Heart right ventricle (tissue), 16 donors: ENCODE data around the gene PKIB. TPM values are rescaled to one million over a fixed set of nuclear protein-coding genes. Genes with fewer than 3 reads are reported as not detected.

Experiments
- ATAC-seq, 8 donors: fragments of 200-7000 bp; cut with Tn5 transposase; one replicate each; pipeline ENCODE4 v1.9.1; 2020; ENCODE audit warnings: mild to moderate bottlenecking in 8 of 8, moderate library complexity in 8 of 8, moderate number of reproducible peaks in 1 of 8
- DNase-seq, 2 donors: peaks; one replicate each; pipeline ENCODE4 v3.0.0-alpha.2; 2020
- H3K27ac ChIP-seq, 10 donors: fragments of 200-600 bp; sonication (generic) in 2 of 10; one replicate each; pipeline versions ENCODE4 v1.5.0 to v1.8.0; 2020 to 2022; ENCODE audit warnings: mild to moderate bottlenecking in 3 of 10
- H3K27me3 ChIP-seq, 7 donors: fragments of 200-600 bp; one replicate each; pipeline ENCODE4 v1.8.0; 2021 to 2022; ENCODE audit warnings: mild to moderate bottlenecking in 2 of 7
- H3K36me3 ChIP-seq, 9 donors: fragments of 200-600 bp; sonication (generic) in 1 of 9; one replicate each; pipeline versions ENCODE4 v1.5.0 to v1.8.0; 2020 to 2022; ENCODE audit warnings: mild to moderate bottlenecking in 2 of 9
- H3K4me1 ChIP-seq, 9 donors: fragments of 200-600 bp; sonication (generic) in 1 of 9; one replicate each; pipeline versions ENCODE4 v1.5.0 to v1.8.0; 2020 to 2022; ENCODE audit warnings: mild to moderate bottlenecking in 4 of 9
- H3K4me3 ChIP-seq, 10 donors: fragments of 200-600 bp; sonication (generic) in 2 of 10; one replicate each; pipeline versions ENCODE4 v1.5.0 to v1.8.0; 2020 to 2022; ENCODE audit warnings: mild to moderate bottlenecking in 7 of 10, moderate library complexity in 2 of 10
- H3K9me3 ChIP-seq, 11 donors: fragments of 200-600 bp in 10 of 11; sonication (generic) in 2 of 11; one replicate each; pipeline versions ENCODE4 v1.5.0 to v1.8.0; 2013 to 2022; ENCODE audit warnings: mild to moderate bottlenecking in 2 of 11, control low read depth in 1 of 11, moderate library complexity in 1 of 11
- WGBS, 2 donors: extraction: QIAGEN DNeasy Blood & Tissue Kit; methylation state at CpG; one replicate each; pipeline ENCODE4 v1.1.7; 2013; ENCODE audit warnings: inconsistent platforms in 1 of 2; 5-methylcytosine and 5-hydroxymethylcytosine counted together
- intact Hi-C, 10 donors: fragments of 100-400 bp; cut with DNase I; formaldehyde crosslinking; loops; one replicate each; pipeline versions ENCODE4 v1.11.1 to v1.14.2; 2022
- polyA plus RNA-seq, 2 donors: library from polyadenylated mRNA; stranded (reverse); fragments of 200-250 nt; gene quantifications; one replicate each; pipeline ENCODE4 v1.2.3, GENCODE V29; 2013
- total RNA-seq, 10 donors: library from RNA; stranded (reverse); fragmentation: NEBNext Ultra II Directional in 3 of 10; extraction: Animal tissue kit (Norgen Biotek cat#: 25700) in 3 of 10; gene quantifications; one replicate each; pipeline versions ENCODE4 v1.2.1 to v1.2.4, GENCODE V29; 2021 to 2023
- TF ChIP-seq, protein P1 (sequence below), 9 donors: fragments of 200-600 bp; sonication (generic) in 2 of 9; IDR thresholded peaks; one replicate each; pipeline versions ENCODE4 v1.5.0 to v1.8.0; 2021 to 2022; ENCODE audit warnings: antibody characterized with exemption in 9 of 9, mild to moderate bottlenecking in 5 of 9, moderate library complexity in 1 of 9
- donor health status: Arrhythmogenic right ventricular cardiomyopathy.
- donor health status: ischemic (EF 13 %, LVEDD 7.1; RV severe dilation, severe dysfunction).
- donor health status: healthy with polysubstance abuse.
- donor health status: DM: no; HTN: yes; CAD: no.
- donor health status: DM: no; HTN: no; CAD: no.
- donor health status: ischemic (EF 25% LVEDD 6.9; RV normal size, moderate dysfunction).
- donor health status: ischemic (EF 25% LVEDD 5.7; RV mildly dilated, moderate dysfunction).
- donor health status: healthy.
- donor health status: DM: yes; HTN: yes; CAD: no.
- donor health status: Ischemic cardiomyopathy.
- donor health status: ischemic (EF 35%, LVEDD 5.7; RV mildly dilated, moderate dysfunction).
- donor health status: nonischemic (EF 11% LVEDD 7.7; RV severe dilation, severe dysfunction).
- donor health status: DM: yes; HTN: yes; CAD: no.
- donor health status: PGD.
- donor health status: ischemic (EF 29% LVEDD 5.4; RV normal size, mild dysfunction).
- donor health status: nonischemic (EF 23%, LVEDD 6.1; RV moderate dilation, normal function).

The PKIB gene
- total and polyA plus RNA-seq, 12 donors = 0.26 to 0.96 (median 0.38) TPM; not detected in 4

DNA sequence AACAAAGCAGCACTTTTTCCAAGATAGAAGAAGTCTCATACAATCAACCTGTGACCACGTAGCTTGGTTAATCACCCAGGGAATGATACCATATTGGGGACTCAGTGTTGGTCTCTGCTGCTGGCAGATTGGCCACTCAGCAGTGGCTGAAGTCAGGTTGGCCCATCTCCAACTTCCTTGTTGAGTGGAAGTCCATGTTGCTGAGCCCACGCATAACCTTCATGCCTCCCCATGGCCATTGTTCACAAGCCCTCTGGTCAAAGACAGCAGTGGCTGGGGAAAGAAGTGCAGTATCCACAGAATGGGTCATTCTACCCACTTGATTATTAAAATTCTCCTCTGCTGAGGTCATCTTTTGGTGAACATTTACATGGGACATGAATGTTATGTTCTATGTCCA, 38.5 kb downstream of the PKIB start:
- H3K4me3 ChIP-seq = no peak overlapping the region
- no peaks in the 10 kb centered on the region for H3K27me3 ChIP-seq
- intact Hi-C loops = no loop called here
- TF ChIP-seq, protein P1, sequence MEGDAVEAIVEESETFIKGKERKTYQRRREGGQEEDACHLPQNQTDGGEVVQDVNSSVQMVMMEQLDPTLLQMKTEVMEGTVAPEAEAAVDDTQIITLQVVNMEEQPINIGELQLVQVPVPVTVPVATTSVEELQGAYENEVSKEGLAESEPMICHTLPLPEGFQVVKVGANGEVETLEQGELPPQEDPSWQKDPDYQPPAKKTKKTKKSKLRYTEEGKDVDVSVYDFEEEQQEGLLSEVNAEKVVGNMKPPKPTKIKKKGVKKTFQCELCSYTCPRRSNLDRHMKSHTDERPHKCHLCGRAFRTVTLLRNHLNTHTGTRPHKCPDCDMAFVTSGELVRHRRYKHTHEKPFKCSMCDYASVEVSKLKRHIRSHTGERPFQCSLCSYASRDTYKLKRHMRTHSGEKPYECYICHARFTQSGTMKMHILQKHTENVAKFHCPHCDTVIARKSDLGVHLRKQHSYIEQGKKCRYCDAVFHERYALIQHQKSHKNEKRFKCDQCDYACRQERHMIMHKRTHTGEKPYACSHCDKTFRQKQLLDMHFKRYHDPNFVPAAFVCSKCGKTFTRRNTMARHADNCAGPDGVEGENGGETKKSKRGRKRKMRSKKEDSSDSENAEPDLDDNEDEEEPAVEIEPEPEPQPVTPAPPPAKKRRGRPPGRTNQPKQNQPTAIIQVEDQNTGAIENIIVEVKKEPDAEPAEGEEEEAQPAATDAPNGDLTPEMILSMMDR (IDR thresholded peaks at IDR 0.05) = no peak
- no peaks in the 10 kb centered on the region for H3K4me1 ChIP-seq
- no peak overlapping the region for H3K27ac ChIP-seq
- no peaks in the 10 kb centered on the region for H3K36me3 ChIP-seq
- DNase-seq (no peak), ATAC-seq (no peak)
- H3K9me3 ChIP-seq = no peaks in the 10 kb centered on the region
- 71 to 82% methylated on average over 2 of the region's 2 CpGs for WGBS, 2 donors

DNA sequence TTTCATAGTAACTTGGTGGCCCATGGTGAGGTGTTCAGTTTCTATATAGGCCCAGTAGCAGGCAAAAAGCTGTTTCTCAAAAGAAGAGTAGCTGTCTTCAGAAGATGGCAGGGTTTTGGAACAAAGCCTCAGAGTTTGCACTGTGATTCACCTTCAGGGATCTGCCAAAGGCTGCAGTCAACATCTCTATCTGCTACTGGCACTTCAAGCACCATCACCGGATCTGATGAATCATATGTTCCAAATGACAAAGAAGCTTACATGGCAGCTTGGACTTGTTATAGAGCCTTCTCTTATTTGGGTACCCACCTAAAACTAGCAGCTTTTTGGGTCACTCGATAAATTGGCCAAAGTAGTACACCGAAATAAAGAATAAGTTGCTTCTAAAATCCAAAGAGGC, 39.5 kb downstream of the PKIB start:
- WGBS, 2 donors = 91 to 96% methylated on average over 3 of the region's 3 CpGs
- intact Hi-C loops = no loop called here
- DNase-seq (no peak), ATAC-seq (no peak)
- no peaks in the 10 kb centered on the region for H3K27me3 ChIP-seq
- H3K4me3 ChIP-seq = no peak overlapping the region
- no peaks in the 10 kb centered on the region for H3K36me3 ChIP-seq
- H3K4me1 ChIP-seq = no peaks in the 10 kb centered on the region
- TF ChIP-seq, protein P1 (IDR thresholded peaks at IDR 0.05) = no peak
- no peaks in the 10 kb centered on the region for H3K9me3 ChIP-seq
- H3K27ac ChIP-seq = no peak overlapping the region

- TF ChIP-seq, protein P1 (IDR thresholded peaks at IDR 0.05) = no peak
- no peak for ATAC-seq
- H3K9me3 ChIP-seq = no peaks in the 10 kb centered on the region
- H3K27ac ChIP-seq = no peak overlapping the region
- H3K4me1 ChIP-seq = no peaks in the 10 kb centered on the region
- H3K4me3 ChIP-seq = no peak overlapping the region
- H3K27me3 ChIP-seq = no peaks in the 10 kb centered on the region
- intact Hi-C loops = no loop called here
- no peak for DNase-seq
- no peaks in the 10 kb centered on the region for H3K36me3 ChIP-seq
Observed at GRCh38 chr6:122650403-122650802, 40.2 kb downstream of the PKIB start.

DNA sequence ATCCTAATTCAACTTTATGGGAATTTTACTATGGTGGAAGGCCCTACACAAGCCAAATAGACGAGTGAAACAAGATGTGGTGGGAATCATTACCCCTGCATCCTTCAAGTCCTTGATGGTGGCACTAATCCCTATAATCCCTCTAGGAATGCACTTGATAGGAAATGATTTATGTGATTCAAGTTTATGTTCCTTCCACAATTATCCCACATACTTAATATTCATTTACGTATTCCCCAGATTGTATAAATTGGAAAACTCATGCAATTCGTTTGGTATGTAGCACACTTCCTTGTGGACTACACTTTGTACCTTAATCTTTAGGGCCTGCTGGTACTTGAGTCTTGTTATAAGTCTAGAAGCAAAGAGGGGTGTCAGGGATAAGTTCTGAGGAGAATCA, 40.8 kb downstream of the PKIB start:
- H3K27me3 ChIP-seq = no peaks in the 10 kb centered on the region
- TF ChIP-seq, protein P1 (IDR thresholded peaks at IDR 0.05) = no peak
- no peak overlapping the region for H3K27ac ChIP-seq
- no peaks in the 10 kb centered on the region for H3K4me1 ChIP-seq
- no peak for DNase-seq
- H3K4me3 ChIP-seq = no peak overlapping the region
- no peak for ATAC-seq
- WGBS, 2 donors = 68 to 74% methylated on average over 3 of the region's 3 CpGs
- no peaks in the 10 kb centered on the region for H3K9me3 ChIP-seq
- intact Hi-C loops = no loop called here
- no peaks in the 10 kb centered on the region for H3K36me3 ChIP-seq

- ATAC-seq (no peak), DNase-seq (no peak)
- Histone ChIP-seq H3K27me3 (no peaks in the 10 kb centered on the region), H3K4me1 (no peaks in the 10 kb centered on the region), H3K4me3 (no peak overlapping the region), H3K27ac (no peak overlapping the region), H3K36me3 (no peaks in the 10 kb centered on the region), H3K9me3 (no peaks in the 10 kb centered on the region)
- TF ChIP-seq, protein P1 (IDR thresholded peaks at IDR 0.05) = no peak
- intact Hi-C loops = no loop called here
Observed at GRCh38 chr6:122651604-122652003, 41.4 kb downstream of the PKIB start.
